GM21447 (cell line): Measurements from ENCODE around the gene CTAGE1.
"Not testable (repeated sequence)": the region's sequence is repeated elsewhere in the genome, so short reads cannot be mapped to it uniquely, and the experiment has no call there.

Experiments
- ATAC-seq: cut with Tn5 transposase; IDR thresholded peaks from one replicate; pipeline ENCODE4 v1.9.1; 2021; ENCODE audit not compliant: unreplicated experiment

Gene CTAGE1

DNA sequence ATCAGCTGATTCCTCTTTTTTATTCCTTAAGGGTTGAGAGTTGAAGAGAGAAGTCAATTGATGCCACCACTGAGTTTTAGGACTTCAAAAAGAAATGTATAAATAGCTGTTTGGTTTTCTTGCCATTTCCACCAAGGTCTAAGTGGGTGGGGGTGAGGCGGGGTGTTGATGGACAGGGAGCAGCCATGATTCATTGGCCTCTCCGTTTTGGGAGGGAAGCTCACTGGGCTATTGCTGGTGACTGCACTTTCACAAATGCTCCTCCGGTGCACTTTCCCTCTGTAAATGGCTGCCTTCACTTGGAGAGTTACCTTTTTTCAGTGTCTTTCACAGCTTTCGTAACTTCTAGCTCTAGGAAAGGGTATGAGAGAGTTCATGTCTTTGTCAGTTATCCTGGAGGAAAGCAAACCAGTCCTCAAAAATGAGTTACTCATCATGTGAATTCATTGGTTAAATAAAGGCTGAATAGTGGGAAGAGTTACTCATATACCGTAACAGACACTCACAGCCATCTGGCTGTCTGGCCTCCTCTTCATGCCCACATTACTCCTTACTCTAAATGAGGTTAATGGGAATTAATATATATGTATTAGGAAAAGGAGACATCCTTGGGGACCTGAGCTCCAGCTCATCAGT, 17.4 kb upstream of the CTAGE1 start:
- ATAC-seq: no peak

DNA sequence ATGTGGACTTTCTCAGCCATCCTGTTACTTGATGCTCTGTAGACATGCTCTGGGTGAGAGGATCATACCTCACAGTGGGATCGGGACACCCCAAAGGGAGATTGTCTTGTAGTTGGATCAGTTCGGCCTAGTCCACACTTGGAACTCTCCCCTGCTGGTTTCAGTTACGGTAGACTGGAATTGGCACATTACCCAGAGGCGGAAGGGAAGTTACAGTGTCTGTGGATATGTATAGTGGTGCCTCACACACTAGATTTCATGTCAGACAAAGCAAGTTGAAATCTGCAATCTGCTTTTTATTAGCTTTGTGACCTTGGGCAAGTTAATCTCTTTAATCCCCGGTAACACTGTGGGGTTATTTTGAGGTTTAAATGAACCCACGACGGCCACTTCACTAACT, 16.2 kb upstream of the CTAGE1 start:
- ATAC-seq: no peak

- ATAC-seq: no peak
These were observed 15.0 kb upstream of the CTAGE1 start for GRCh38 chr18:22432657-22433137.

DNA sequence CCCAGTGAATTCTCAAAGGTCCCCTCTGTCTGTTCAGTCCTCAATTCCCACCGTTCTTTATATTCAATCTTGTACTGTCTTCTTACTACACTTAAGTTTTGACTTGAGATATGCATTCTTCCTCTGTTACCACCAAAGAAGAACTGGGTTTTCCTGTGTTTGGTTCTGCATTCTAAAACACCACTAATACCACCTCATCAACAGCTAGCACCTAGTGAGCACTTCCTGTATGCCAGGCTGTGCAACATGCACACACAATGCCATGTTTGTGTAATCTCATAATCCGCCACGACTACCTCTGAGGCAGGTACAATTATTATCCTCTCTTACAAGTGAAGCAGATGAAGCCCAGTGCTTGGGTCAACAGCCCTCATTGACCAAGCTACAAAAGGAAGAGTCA, 11.8 kb upstream of the CTAGE1 start:
- ATAC-seq: no peak

GRCh38 chr18:22428672-22429071, 11.0 kb upstream of the CTAGE1 start:
- no peak for ATAC-seq

GRCh38 chr18:22427822-22428549, 10.3 kb upstream of the CTAGE1 start:
- no peak for ATAC-seq

DNA sequence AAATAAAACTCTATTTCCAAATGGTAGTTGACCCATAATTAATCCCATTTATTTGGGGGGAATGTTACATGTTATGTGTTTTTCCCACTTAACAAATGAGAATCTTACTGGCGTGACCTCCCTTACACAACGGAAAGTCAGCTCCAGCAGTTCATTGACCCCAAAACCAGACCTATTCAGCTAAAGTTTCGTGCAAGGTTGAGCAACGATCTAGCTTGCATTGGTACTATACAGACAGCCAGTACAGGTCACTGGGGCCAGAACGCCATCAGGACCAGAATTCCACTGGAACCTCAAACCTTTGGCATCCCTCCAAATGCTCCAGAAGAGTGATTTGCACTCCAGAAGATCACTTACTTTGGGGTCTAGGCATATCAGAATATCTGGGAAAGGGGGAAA, 6.8 kb upstream of the CTAGE1 start:
- ATAC-seq: no peak

DNA sequence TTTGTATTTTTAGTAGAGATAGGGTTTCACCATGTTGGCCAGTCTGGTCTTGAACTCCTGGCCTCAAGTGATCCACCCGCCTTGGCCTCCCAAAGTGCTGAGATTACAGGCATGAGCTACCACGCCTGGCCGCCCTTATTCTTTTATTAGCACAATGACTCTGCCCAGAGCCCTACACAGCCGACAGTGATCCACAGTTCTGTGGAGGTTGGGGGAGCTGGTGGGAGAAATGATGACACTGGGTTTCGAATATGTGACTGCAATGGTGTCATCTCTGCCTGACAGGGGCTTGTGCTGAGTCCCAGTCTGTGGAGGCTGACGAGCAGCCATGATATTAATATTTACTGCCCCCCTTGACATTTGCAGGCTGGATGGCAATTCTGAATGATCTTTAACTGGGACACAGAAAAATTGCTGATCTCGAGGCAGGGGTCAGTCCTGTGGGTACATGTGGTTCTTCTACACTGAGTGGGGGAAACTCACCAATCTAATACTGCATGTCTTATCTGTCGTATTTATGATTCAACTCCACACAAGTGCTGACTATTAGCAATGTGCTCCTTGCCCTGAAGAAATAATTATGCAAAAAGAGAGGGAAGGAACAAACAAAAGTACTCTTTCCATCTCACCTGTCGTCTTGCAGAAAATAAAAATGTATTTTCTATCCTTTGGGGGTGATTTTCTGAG, 6.3 kb upstream of the CTAGE1 start:
- no peak for ATAC-seq

GRCh38 chr18:22422909-22423548, 5.3 kb upstream of the CTAGE1 start:
- ATAC-seq: no peak

GRCh38 chr18:22420652-22421051, 2.9 kb upstream of the CTAGE1 start:
- ATAC-seq: no peak

DNA sequence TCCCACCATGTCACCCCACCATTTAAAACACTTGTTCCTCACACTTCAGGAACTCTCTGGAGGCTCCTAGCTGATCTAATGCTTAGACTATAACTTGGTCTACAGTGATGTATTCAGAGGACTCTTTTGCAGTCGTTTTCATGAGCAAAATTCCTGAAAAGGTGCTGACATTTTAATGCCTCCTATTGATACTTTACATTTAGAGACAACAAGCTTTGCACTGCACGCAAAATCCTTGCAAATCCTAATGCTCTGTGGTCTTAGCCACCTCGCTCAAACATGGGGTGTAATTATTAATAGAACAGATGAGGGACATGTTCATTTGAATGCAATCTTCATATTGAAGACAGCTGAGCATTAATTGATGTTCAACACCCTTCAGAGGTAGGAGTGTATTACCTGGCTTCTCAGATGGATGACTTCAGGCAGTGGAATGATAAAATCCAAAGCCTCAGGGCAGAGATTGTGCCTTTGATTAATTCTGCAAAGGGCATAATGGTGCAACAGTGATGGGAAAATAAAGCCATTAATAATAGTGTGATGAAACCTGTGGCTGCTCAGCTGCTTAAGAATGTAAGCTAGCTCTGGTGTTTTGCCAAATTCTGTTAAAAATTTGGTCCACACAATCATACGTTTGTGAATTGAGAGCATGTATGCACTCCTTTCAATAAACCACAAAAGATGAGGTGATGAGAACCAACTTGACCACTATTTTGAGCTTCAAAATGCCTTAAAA, 5.4 kb downstream of the CTAGE1 start:
- no peak for ATAC-seq

DNA sequence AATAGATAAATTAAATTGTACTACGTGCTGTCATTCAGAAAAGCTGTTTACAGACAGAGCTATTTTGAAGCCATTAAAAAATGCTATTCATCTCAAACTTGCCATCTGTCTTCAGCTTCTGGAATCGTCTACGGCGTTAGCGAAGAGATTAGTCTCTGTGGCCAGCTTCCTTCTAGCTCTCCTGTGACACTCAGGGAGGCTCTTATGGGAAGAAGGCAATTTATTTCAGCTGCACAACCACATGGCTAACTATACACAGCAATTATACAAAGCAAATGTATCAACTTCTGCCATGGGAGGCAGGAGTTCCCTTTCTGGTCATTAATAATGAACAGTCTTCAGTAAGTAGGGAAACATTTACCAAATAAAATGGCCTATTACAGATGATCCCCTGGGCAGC, 6.3 kb downstream of the CTAGE1 start:
- ATAC-seq: no peak

GRCh38 chr18:22410126-22410525, 7.6 kb downstream of the CTAGE1 start:
- no peak for ATAC-seq

DNA sequence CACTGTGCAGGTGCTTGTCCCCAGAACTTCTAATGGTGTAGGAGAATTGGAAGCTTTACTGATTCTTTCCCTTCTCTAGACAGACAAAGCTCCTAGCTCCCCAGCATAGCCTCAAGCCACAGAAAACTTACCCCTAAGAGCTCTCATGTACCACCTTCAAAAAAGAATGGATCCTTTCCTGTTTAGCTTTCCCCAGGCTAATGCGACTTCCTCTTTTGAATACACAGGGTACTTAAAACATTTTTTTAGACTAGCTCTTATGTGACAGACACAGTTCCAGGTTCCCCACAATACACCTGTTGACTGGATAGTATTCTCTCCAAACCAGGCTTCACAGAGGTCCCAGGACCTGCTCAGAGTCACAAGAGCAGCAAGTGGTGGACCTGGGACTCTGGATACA, 8.3 kb downstream of the CTAGE1 start:
- no peak for ATAC-seq

DNA sequence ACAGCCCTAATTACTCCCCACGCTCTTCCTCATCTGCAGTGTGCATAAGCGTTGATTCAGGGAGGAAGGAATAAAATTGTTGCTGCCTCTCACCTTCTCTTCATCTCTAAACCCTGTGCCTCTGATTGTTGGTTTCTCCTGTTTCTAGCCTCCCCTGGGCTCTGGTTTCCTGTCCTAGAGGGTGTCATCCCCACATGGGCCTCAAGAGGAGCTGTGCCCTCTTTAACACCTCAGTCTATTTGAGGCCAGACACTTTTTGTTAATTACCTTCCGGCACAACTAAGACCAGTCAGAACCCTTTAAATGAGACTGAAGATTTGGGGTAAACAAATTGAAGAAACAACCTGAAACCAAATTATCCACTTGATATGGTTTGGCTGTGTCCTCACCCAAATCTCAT, 9.7 kb downstream of the CTAGE1 start:
- ATAC-seq: no peak

DNA sequence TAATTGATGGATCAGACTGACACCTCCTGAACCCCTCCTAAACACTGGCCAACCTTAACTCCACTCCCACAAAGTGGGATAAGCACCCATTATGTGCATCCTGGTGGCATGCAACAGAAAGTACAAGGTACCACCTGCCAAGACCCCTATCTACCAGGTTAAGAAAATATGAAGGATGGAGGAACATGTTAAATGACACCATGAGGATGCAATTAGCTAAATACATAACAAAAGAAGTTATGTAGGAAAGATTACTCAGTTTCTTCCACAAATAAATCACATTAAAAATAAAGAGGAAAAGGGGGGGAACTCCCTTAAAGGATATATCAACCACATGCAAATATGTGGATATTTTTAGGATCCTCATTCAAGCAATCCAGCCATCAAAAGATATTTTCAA, 12.6 kb downstream of the CTAGE1 start:
- ATAC-seq: no peak

DNA sequence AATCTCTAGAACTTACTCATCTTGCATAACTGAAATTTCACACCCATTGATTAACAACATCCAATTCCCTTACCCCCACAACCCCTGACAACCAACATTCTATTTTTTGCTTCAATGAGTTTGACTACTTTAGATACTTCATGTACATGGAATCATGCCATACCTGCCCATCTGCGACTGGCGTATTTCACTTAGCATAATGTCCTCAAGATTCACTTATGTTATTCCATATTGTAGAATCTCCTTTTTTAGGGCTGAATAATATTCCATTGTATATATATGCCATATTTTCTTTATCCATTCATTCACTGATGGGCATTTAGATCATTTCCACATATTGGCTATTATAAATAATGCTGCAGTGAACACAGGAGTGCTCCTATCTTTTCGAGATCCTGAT, 13.8 kb downstream of the CTAGE1 start:
- ATAC-seq: no peak

- no peak for ATAC-seq
These were observed 17.8 kb downstream of the CTAGE1 start for GRCh38 chr18:22399949-22400348.

GRCh38 chr18:22398464-22398863, 19.3 kb downstream of the CTAGE1 start:
- no peak for ATAC-seq

DNA sequence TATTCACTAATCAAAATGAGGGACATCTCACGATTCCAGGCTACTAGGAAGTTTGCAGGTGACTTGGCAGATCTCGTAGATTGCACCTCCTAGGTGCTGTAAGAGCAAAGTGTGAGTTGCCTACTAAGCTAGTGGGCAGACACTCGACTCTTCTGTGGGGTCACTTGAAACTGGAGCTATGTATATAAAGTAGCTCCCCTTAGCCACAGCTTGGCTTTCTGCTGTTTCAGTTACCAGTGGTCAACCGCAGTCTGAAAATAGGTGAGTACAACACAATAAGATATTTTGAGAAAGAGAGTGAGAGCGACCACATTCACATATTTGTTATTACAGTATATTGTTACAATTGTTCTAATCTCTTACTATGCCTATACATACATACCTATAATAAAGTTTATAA, 23.3 kb downstream of the CTAGE1 start:
- no peak for ATAC-seq

GRCh38 chr18:22393164-22393563, 24.6 kb downstream of the CTAGE1 start:
- ATAC-seq: not testable (repeated sequence)
